Tibial artery (tissue), 4 donors: Measurements from ENCODE around the gene TYW1.
"Not testable (repeated sequence)": the region's sequence is repeated elsewhere in the genome, so short reads cannot be mapped to it uniquely, and the experiment has no call there.

Source experiments
- DNase-seq, 2 donors: peaks; one replicate each; pipeline ENCODE4 v3.0.0-alpha.2; 2019
- H3K27ac ChIP-seq, 2 donors: fragments of 200-600 bp; sonication (generic) in 1 of 2; 1 replicate in 1 of 2; 2 replicates in 1 of 2; pipeline ENCODE4 v1.5.1; 2018 to 2019; ENCODE audit warnings: mild to moderate bottlenecking in 1 of 2
- H3K27me3 ChIP-seq, 2 donors: fragments of 200-600 bp; sonication (generic) in 1 of 2; one replicate each; pipeline versions ENCODE4 v1.5.1 to v1.6.0; 2016 to 2019
- H3K36me3 ChIP-seq, 3 donors: fragments of 200-600 bp; sonication (generic) in 2 of 3; one replicate each; pipeline ENCODE4 v1.5.1; 2016 to 2019; ENCODE audit warnings: mild to moderate bottlenecking in 2 of 3
- H3K4me1 ChIP-seq, 4 donors: fragments of 200-600 bp; sonication (generic) in 2 of 4; 1 replicate in 3 of 4; 2 replicates in 1 of 4; pipeline ENCODE4 v1.5.1; 2016 to 2019
- H3K4me3 ChIP-seq, 2 donors: fragments of 200-600 bp; sonication (generic) in 1 of 2; 1 replicate in 1 of 2; 2 replicates in 1 of 2; pipeline ENCODE4 v1.5.1; 2018 to 2019; ENCODE audit warnings: mild to moderate bottlenecking in 2 of 2
- H3K9me3 ChIP-seq, 3 donors: fragments of 200-600 bp; sonication (generic) in 1 of 3; one replicate each; pipeline ENCODE4 v1.5.1; 2016 to 2019
- CTCF ChIP-seq, 2 experiments: fragments of 200-600 bp in 1 of 2; fragments of 450-650 bp in 1 of 2; IDR thresholded peaks; one replicate each; pipeline ENCODE4 v1.5.1; 2017 to 2019; ENCODE audit warnings: antibody characterized with exemption in 2 of 2, mild to moderate bottlenecking in 1 of 2, moderate library complexity in 1 of 2
- intact Hi-C: fragments of 100-400 bp; cut with DNase I; formaldehyde crosslinking; loops from one replicate; pipeline ENCODE4 v1.15.0; 2023; ENCODE audit warnings: low total_unique reads

Gene TYW1

GRCh38 chr7:67233506-67233905 is 236.9 kb downstream of the TYW1 start:
- H3K27me3 ChIP-seq, intact Hi-C loops, H3K4me3 ChIP-seq, DNase-seq, H3K27ac ChIP-seq, H3K9me3 ChIP-seq: not testable (repeated sequence)
- peaks cover 0 to 14% (median 0%) of the 10 kb centered on the region in 4 donors for H3K4me1 ChIP-seq
- H3K36me3 ChIP-seq: peaks cover 0 to 13% (median 0%) of the 10 kb centered on the region in 3 donors

- H3K27me3 ChIP-seq, DNase-seq, H3K9me3 ChIP-seq, H3K4me3 ChIP-seq, intact Hi-C loops, H3K27ac ChIP-seq, H3K4me1 ChIP-seq: not testable (repeated sequence)
- H3K36me3 ChIP-seq: peaks cover 0 to 17% (median 7%) of the 10 kb centered on the region in 3 donors
Measured at GRCh38 chr7:67236216-67236615, 239.6 kb downstream of the TYW1 start.

GRCh38 chr7:67242871-67243270 is 246.2 kb downstream of the TYW1 start:
- DNase-seq, intact Hi-C loops, H3K9me3 ChIP-seq, H3K36me3 ChIP-seq, H3K4me3 ChIP-seq, H3K27ac ChIP-seq, H3K27me3 ChIP-seq, H3K4me1 ChIP-seq: not testable (repeated sequence)

- peaks cover 9 to 15% (median 14%) of the 10 kb centered on the region in 3 donors for H3K36me3 ChIP-seq
- intact Hi-C loops, H3K4me1 ChIP-seq, DNase-seq, H3K4me3 ChIP-seq, H3K27ac ChIP-seq, H3K9me3 ChIP-seq, H3K27me3 ChIP-seq: not testable (repeated sequence)
Measured at GRCh38 chr7:67248364-67248763, 251.7 kb downstream of the TYW1 start.

- Histone ChIP-seq H3K36me3 (peaks cover 9 to 15% (median 14%) of the 10 kb centered on the region in 3 donors), H3K27me3 (no peaks in the 10 kb centered on the region), H3K4me3 (no peak overlapping the region), H3K27ac (no peak overlapping the region), H3K4me1 (no peaks in the 10 kb centered on the region), H3K9me3 (peaks cover 0 to 6% (median 5%) of the 10 kb centered on the region in 3 donors)
- DNase-seq: no peak
- intact Hi-C loops: no loop called here
- no peak for TF ChIP-seq CTCF (IDR thresholded peaks at IDR 0.05)
Measured at GRCh38 chr7:67251986-67252558, 255.4 kb downstream of the TYW1 start.

GRCh38 chr7:67255076-67255475 is 258.4 kb downstream of the TYW1 start:
- H3K27ac ChIP-seq, H3K4me1 ChIP-seq, H3K4me3 ChIP-seq, H3K27me3 ChIP-seq, H3K9me3 ChIP-seq, DNase-seq, intact Hi-C loops: not testable (repeated sequence)
- peaks cover 9 to 15% (median 14%) of the 10 kb centered on the region in 3 donors for H3K36me3 ChIP-seq

- H3K36me3 ChIP-seq, DNase-seq, H3K4me1 ChIP-seq, H3K27me3 ChIP-seq, H3K27ac ChIP-seq, intact Hi-C loops, H3K9me3 ChIP-seq, H3K4me3 ChIP-seq: not testable (repeated sequence)
Measured at GRCh38 chr7:67257779-67258178, 261.1 kb downstream of the TYW1 start.

GRCh38 chr7:67259363-67259762 is 262.7 kb downstream of the TYW1 start:
- H3K4me1 ChIP-seq, H3K9me3 ChIP-seq, H3K27ac ChIP-seq, H3K36me3 ChIP-seq, H3K27me3 ChIP-seq, intact Hi-C loops, DNase-seq, H3K4me3 ChIP-seq: not testable (repeated sequence)

GRCh38 chr7:67260166-67260586 is 263.5 kb downstream of the TYW1 start:
- intact Hi-C loops, H3K27ac ChIP-seq, H3K4me1 ChIP-seq, H3K4me3 ChIP-seq, DNase-seq, H3K9me3 ChIP-seq, H3K27me3 ChIP-seq: not testable (repeated sequence)
- peaks cover 0 to 14% (median 5%) of the 10 kb centered on the region in 3 donors for H3K36me3 ChIP-seq

GRCh38 chr7:67264000-67264399 is 267.4 kb downstream of the TYW1 start:
- H3K4me3 ChIP-seq, H3K4me1 ChIP-seq, H3K27me3 ChIP-seq, DNase-seq, H3K9me3 ChIP-seq, intact Hi-C loops, H3K27ac ChIP-seq: not testable (repeated sequence)
- H3K36me3 ChIP-seq: peaks cover 0 to 14% (median 5%) of the 10 kb centered on the region in 3 donors

- H3K4me1 ChIP-seq, intact Hi-C loops: not testable (repeated sequence)
Measured at GRCh38 chr7:67266070-67266469, 269.4 kb downstream of the TYW1 start.

More at GRCh38 chr7:67266070-67266469, 269.4 kb downstream of the TYW1 start:
- not testable (repeated sequence) for DNase-seq, H3K9me3 ChIP-seq, H3K27ac ChIP-seq, H3K4me3 ChIP-seq, H3K27me3 ChIP-seq
- peaks cover 0 to 14% (median 5%) of the 10 kb centered on the region in 3 donors for H3K36me3 ChIP-seq
